Natural killer cell (primary cell): Measurements from ENCODE around the gene CNOT1. TPM values are rescaled to one million over a fixed set of nuclear protein-coding genes. Genes with fewer than 3 reads are reported as not detected.
"Not testable (repeated sequence)": the region's sequence is repeated elsewhere in the genome, so short reads cannot be mapped to it uniquely, and the experiment has no call there.

Source experiments
- ATAC-seq, 3 donors: fragments of 150-1000 bp in 2 of 3; fragments of 200-7000 bp in 1 of 3; cut with Tn5 transposase; 1 replicate in 1 of 3; 2 replicates in 2 of 3; pipeline ENCODE4 v1.10.0; 2021; ENCODE audit warnings: mild to moderate bottlenecking in 2 of 3, moderate library complexity in 2 of 3
- DNase-seq, 2 donors: peaks; one replicate each; pipeline versions ENCODE4 v3.0.0 to v3.0.0-alpha.2; 2013 to 2021; ENCODE audit warnings: mixed read lengths in 1 of 2
- H3K27ac ChIP-seq: one replicate; pipeline ENCODE4 v1.5.1; 2013; ENCODE audit warnings: mild to moderate bottlenecking, low read length
- H3K27me3 ChIP-seq: one replicate; pipeline ENCODE4 v1.6.1; 2013; ENCODE audit warnings: low read length; ENCODE audit not compliant: control insufficient read depth, insufficient read depth
- H3K36me3 ChIP-seq: one replicate; pipeline ENCODE4 v1.6.1; 2013; ENCODE audit warnings: low read length; ENCODE audit not compliant: control insufficient read depth, insufficient read depth
- H3K4me1 ChIP-seq: one replicate; pipeline ENCODE4 v1.6.1; 2013; ENCODE audit warnings: low read length; ENCODE audit not compliant: control insufficient read depth, insufficient read depth
- H3K4me3 ChIP-seq: one replicate; pipeline ENCODE4 v1.5.1; 2013; ENCODE audit warnings: low read length
- H3K9me3 ChIP-seq: one replicate; pipeline ENCODE4 v1.6.1; 2013; ENCODE audit warnings: low read length; ENCODE audit not compliant: control insufficient read depth, insufficient read depth
- H3K27ac Mint-ChIP-seq, 2 donors: one replicate each; pipeline ENCODE4 v1.8.0; 2022; ENCODE audit warnings: mild to moderate bottlenecking in 2 of 2, mixed read lengths in 2 of 2, moderate library complexity in 1 of 2
- H3K27me3 Mint-ChIP-seq, 2 donors: one replicate each; pipeline ENCODE4 v1.8.0; 2022; ENCODE audit warnings: low read depth in 2 of 2, mixed read lengths in 2 of 2
- H3K36me3 Mint-ChIP-seq: one replicate; pipeline ENCODE4 v1.8.0; 2022; ENCODE audit warnings: mixed read lengths
- H3K4me1 Mint-ChIP-seq, 2 donors: one replicate each; pipeline ENCODE4 v1.8.0; 2022; ENCODE audit warnings: mixed read lengths in 2 of 2
- H3K4me3 Mint-ChIP-seq: one replicate; pipeline ENCODE4 v1.8.0; 2022; ENCODE audit warnings: mild to moderate bottlenecking, moderate library complexity, mixed read lengths
- H3K9me3 Mint-ChIP-seq, 2 donors: one replicate each; pipeline ENCODE4 v1.8.0; 2022; ENCODE audit warnings: mixed read lengths in 2 of 2
- CTCF ChIP-seq: fragments of 200-600 bp; IDR thresholded peaks from one replicate; pipeline ENCODE4 v1.8.0; 2022; ENCODE audit warnings: antibody characterized with exemption
- WGBS: methylation state at CpG from one replicate; pipeline ENCODE4 v1.1.7; 2013; ENCODE audit warnings: missing lambda C conversion rate; ENCODE audit not compliant: insufficient coverage; 5-methylcytosine and 5-hydroxymethylcytosine counted together
- intact Hi-C: fragments of 100-400 bp; cut with micrococcal nuclease; formaldehyde crosslinking; loops from one replicate; pipeline ENCODE4 v1.14.2; 2022
- total RNA-seq, 4 donors: library from RNA; stranded (reverse); fragments of 120-200 nt in 1 of 4; gene quantifications; one replicate each; pipeline versions ENCODE4 v1.2.3 to v1.2.4, GENCODE V29; 2013 to 2022

Gene CNOT1
- total RNA-seq, 3 donors from 2014 or later (not counting 1 experiment from before 2014, with no cell fraction given), result 242 to 275 (median 249) TPM

DNA sequence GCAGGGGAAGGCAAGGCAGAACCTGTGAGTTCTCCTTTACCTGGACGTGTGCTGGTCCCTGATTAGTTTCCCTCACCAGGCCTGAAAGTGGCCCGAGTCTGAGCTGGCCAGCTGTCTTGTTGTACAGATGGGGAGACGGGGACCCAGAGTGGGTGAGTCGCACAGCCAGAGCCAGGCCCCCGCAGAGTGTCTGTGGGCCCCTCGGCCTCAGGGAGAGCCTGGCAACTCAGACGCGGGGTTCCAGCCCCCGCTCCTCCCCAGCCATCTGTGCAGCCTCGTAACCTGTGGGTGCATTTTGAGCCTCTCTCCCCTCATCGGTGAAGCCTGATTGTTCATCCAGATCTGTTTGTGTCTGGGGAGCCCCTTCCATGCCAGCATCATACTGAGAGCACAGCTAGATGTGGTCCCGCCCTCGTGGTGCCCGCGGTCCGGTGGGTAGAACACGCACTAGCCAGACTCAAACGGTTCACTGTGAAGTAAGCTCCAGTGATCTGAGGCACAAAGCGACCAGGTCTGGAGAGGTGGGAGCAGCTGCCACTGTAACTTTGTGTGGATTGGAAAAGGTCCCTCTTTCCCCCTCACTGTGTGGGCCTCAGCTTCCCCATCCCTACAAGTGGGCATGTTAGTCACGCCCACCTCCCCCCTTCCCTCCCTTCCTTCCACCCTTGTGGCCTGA lies 135.7 kb downstream of the CNOT1 start:
- no peaks in the 10 kb centered on the region for H3K9me3 ChIP-seq
- H3K27ac Mint-ChIP-seq, result no peak overlapping the region
- no peaks in the 10 kb centered on the region for H3K4me1 Mint-ChIP-seq
- intact Hi-C loops, result no loop called here
- H3K9me3 Mint-ChIP-seq, result no peaks in the 10 kb centered on the region
- H3K4me3 Mint-ChIP-seq, result no peak overlapping the region
- no peak for TF ChIP-seq CTCF
- no peaks in the 10 kb centered on the region for H3K36me3 ChIP-seq
- DNase-seq (no peak), ATAC-seq (no peak)
- peaks cover 6% of the 10 kb centered on the region for H3K4me1 ChIP-seq
- no peak overlapping the region for H3K4me3 ChIP-seq
- H3K27me3 Mint-ChIP-seq, result peaks cover 0 to 8% of the 10 kb centered on the region in 2 donors
- no peaks in the 10 kb centered on the region for H3K27me3 ChIP-seq
- WGBS, result 76% methylated on average over 19 of the region's 20 CpGs
- H3K27ac ChIP-seq, result no peak overlapping the region
- H3K36me3 Mint-ChIP-seq, result no peaks in the 10 kb centered on the region

DNA sequence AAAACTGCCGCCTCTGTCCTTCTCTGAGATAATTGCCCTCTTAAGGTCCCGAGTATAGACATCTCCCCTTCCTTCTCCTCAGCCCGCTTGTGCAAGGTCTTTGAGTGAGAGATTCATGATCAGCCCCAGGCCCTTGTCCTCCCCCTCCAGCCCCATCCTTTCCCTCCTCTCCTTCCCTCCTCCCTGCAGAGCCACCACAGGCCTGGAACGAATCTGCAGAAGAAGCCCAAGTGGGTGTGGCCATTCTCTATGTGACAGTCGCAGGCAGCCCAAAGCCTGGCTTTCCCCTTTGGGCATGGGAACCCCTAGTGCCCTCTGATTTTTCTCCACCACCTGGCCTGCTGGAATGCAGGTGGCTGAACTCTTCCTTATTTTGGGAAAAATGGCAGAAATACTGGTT lies 136.9 kb downstream of the CNOT1 start:
- no peak for DNase-seq
- no peaks in the 10 kb centered on the region for H3K36me3 ChIP-seq
- no peak overlapping the region for H3K27ac ChIP-seq
- peaks cover 0 to 8% of the 10 kb centered on the region in 2 donors for H3K27me3 Mint-ChIP-seq
- H3K27me3 ChIP-seq, result no peaks in the 10 kb centered on the region
- H3K4me3 Mint-ChIP-seq, result no peak overlapping the region
- H3K4me3 ChIP-seq, result no peak overlapping the region
- intact Hi-C loops, result no loop called here
- peaks cover 9% of the 10 kb centered on the region for H3K4me1 ChIP-seq
- ATAC-seq, result no peak
- H3K9me3 Mint-ChIP-seq, result no peaks in the 10 kb centered on the region
- H3K9me3 ChIP-seq, result no peaks in the 10 kb centered on the region
- no peaks in the 10 kb centered on the region for H3K4me1 Mint-ChIP-seq
- no peaks in the 10 kb centered on the region for H3K36me3 Mint-ChIP-seq
- no peak for TF ChIP-seq CTCF
- 74% methylated on average over 5 of the region's 5 CpGs for WGBS
- no peak overlapping the region for H3K27ac Mint-ChIP-seq

DNA sequence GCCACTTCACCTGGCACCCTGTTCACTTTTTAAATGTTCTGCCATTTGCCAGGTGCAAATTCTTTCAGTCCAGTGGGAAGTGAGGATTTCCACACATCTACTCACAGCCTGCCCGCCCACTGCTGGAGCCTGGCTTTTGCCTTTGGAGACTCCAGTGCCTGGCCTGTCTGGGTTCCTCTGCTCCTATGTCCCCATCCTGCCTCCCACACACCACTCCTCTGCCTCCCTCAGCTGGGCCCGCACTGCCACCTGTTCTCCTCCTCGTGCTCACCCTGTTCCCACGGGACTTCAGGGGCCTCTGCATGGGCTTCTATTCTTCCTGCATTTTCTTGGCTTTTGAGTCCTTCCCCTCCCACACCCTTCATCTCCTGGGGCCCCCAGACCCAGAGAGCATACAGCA lies 137.6 kb downstream of the CNOT1 start:
- intact Hi-C loops, result no loop called here
- H3K27ac Mint-ChIP-seq, result no peak overlapping the region
- H3K36me3 ChIP-seq, result no peaks in the 10 kb centered on the region
- H3K27ac ChIP-seq, result no peak overlapping the region
- H3K4me3 Mint-ChIP-seq, result no peak overlapping the region
- ATAC-seq (no peak), DNase-seq (no peak)
- H3K27me3 Mint-ChIP-seq, result peaks cover 0 to 8% of the 10 kb centered on the region in 2 donors
- no peaks in the 10 kb centered on the region for H3K9me3 Mint-ChIP-seq
- TF ChIP-seq CTCF, result no peak
- H3K4me3 ChIP-seq, result no peak overlapping the region
- peaks cover 14% of the 10 kb centered on the region for H3K4me1 ChIP-seq
- no peaks in the 10 kb centered on the region for H3K27me3 ChIP-seq
- no peaks in the 10 kb centered on the region for H3K36me3 Mint-ChIP-seq
- H3K9me3 ChIP-seq, result no peaks in the 10 kb centered on the region
- WGBS, result 64% methylated on average over 4 of the region's 4 CpGs
- no peaks in the 10 kb centered on the region for H3K4me1 Mint-ChIP-seq

- H3K27ac Mint-ChIP-seq, H3K9me3 Mint-ChIP-seq, DNase-seq, H3K36me3 ChIP-seq, H3K4me3 ChIP-seq, ATAC-seq, H3K9me3 ChIP-seq, intact Hi-C loops, H3K27me3 ChIP-seq, H3K4me1 Mint-ChIP-seq, H3K36me3 Mint-ChIP-seq, H3K27ac ChIP-seq, H3K4me3 Mint-ChIP-seq, H3K27me3 Mint-ChIP-seq: not testable (repeated sequence)
- peaks cover 14% of the 10 kb centered on the region for H3K4me1 ChIP-seq
- 89% methylated on average over 8 of the region's 8 CpGs for WGBS
Observed at GRCh38 chr16:58490539-58490938, 139.1 kb downstream of the CNOT1 start.
